HG02973 (cell line): ENCODE results near the gene ZNF593OS.

ENCODE experiments used
- ATAC-seq: cut with Tn5 transposase; IDR thresholded peaks from one replicate; pipeline ENCODE4 v1.9.1; 2021; ENCODE audit warnings: moderate library complexity; ENCODE audit not compliant: unreplicated experiment

Gene ZNF593OS

DNA sequence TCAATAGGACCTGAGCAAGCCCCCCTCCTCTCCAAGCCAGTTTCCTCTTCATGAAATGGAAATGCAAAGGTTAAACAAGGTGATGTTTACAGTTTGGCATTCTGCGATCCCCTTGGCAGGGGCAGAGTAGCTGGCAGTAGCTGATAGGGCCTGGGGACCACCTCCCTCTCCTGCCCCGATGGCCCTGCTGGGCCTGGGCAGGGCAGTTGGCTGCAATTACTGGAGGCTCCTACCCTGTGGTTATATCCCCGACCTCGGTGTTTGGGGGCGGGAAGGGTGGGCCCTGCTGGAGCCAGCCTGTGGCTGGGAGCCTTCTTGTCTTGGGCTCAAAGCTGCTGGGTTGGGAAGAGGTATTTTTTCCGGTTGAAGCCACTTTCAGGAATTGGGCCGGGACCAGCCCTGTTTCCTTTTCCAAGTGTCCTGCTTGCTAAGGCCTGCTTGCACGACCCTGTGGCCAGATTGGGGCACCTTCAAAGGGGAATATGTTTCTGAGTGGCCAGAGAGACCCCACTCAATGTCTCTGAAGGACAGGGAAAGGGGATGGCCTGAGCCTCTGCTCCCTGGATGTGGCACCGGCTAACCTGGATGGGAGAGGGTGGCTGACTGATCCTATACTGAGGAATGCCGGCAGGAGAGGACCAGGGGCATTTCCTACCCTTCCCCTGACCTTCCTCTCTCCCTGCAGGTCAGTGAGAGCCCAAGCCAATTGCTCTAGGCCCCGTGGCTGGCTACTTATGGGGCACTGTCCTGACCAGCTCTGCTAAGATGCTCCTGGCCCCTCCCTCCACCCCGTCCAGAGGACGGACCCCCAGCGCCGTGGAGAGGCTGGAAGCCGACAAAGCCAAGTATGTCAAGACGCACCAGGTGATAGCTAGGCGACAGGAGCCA is 10.9 kb downstream of the ZNF593OS start:
- ATAC-seq, result no peak

DNA sequence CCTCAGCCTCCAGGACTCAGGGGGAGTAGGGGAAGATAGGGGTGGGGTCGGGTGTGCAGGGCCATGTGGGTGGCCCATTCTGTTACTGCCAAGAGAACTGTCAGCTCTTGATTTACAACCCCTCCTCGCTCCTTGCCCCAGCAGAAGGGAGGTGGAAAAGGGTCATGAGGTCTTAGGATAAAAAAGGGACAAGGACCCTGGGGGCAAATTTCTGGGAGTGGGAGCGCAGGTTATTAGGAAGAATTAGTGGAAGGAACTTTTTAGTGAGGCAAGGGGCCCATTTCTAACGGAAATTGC is 11.9 kb downstream of the ZNF593OS start:
- no peak for ATAC-seq

DNA sequence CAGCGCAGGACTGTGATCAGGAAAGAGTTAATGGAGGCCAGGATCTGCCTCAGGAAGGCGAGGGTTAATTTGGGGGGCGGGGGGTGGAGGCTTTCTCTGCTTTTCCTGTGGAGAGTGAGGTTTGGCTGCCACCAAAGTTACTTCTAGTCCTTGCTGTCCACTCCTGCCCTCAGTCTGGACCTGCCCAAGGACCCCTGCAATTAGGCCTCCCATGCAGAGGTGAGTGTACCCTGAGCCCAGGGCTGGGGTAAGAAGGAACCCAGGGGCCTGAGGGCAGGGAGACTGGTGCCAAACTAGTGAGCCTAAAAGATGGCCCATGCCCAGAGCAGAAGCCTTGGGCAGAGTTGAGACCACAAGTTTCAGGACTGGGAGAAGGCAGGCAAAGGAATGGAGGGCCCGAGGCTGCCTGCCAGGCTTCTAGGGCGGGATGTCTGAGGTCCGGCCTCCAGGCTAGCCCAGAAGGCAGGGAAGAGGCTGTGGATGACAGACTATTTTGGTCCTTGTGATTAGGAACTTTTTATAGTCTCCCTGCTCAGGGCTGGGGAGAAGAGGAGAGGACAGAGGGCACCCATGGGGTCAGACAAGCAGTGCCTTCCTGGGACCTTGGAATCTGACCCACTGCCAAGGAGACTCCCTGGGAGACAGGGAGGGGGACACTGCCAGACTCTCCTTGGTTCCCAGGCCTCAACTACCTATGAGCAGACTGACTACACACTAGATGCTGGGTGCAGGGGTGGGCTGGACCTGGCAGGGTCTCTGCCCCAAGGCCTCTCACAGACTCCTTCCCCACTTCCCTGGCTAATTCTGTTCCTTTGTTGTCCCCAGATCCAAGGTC is 12.5 kb downstream of the ZNF593OS start, which contains the start of gene FAM110D:
Gene FAM110D, plus strand, starts transcription at position 172 of the 835 bp plus-strand sequence. CDS start 2,213 bp downstream, outside the sequence.
- no peak for ATAC-seq

DNA sequence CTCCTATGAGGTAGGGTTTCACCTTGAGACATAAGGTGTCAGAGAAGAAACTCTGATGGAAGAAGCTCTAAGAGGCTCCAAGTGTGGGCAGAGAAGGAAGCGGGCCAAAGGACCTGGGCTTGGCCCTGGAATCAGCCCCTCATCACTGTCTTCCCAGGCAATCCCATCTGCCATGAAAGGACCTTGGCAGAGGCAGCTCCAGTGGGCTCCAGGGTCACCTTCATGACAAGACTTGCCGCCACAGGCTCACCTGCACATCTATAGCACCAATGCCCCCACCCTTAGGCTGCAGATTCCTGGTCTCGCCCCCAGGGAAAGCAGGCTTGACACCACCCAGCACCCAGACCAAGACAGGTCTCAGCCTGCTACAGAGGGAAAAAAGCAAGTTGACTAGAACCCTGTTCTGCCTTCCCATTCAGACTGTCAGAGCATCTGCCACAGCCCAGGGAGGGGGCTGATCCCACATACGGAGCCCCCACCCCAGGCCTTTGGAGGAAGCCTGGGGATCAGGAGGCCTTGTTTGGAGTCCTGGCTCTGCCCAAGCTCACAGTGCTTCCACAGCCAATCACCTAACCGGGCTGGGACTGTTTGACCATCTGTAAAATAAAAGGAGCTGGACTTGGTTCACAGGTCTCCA is 13.2 kb downstream of the ZNF593OS start:
- no peak for ATAC-seq

DNA sequence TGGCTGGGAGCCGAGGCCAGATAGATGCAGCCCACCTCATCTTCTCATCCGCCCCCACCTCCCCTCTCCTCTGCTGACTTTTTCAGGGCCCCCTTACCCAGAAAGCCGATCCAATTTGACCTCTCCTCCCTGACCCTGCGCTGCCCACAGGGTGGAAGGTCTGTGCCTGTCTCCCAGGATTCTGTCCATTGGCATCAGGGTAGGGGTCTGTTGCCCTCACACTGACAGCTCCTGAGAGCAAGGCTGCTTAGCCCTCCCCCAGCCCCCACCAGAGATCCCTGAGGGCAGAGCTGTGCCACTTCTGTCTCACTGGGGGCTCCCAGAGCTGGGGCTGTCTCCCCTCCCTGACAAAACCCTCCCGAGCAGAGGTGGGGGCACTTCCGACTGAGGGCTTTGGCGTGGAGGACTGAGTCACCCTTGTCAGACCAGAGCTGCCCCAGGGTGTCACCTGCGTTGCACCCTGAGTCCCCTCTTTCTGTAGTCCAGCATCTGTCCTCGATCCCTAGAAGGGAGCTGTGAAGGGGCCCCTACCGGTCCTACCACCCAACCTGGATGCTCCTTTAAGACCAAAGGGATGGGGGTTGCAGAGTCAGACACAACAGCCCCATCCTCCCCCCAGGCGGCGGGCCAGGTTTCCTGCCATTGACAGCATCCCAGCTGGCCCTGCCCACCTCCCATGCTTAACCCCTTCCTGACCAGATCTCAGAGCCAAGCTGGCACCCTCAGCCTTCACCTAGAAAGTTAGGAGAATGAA is 15.2 kb downstream of the ZNF593OS start:
- no peak for ATAC-seq

DNA sequence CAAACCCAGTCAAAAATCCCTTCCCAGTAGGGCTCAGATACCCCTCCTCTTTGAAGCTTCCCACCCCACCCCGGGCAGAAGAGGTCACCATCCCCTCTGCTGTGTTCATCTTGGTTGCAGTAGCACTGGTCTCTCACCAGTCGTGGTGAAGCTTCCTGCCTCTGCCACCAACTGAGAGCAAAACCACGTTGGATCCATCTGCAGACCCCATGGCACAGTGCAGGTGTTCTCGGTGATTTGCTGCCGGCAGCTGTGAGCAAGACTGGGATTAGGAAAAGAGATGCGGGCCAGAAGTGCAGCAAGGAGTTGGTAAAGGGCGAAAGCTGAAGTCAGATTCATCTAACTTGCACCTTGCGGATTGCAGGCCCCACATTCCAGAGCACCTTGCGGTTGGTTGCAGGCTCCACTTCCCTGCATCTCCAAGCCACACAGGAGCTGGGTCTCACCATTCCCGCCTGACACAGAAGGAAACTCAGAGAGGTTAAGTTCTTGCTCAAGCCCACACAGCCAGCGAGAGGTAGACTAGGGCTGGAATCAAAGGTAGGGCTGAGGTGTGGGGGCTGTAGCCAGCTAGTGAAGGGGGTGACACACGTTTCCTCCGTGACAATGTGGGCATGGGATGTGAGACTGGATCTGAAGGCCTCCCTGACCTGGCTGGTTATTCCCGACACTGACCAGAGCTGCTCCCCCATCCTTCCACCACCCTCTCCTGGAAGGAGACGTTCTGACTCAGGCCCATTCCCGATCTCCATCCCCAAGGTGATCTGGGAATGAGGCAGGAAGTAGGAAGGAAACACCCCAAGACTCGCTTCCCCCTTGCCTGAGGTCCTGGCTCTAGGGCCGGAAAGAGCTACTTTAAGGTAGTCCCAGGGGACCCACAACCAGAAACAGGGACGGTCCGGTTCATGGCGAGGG is 16.0 kb downstream of the ZNF593OS start:
- ATAC-seq, result no peak

DNA sequence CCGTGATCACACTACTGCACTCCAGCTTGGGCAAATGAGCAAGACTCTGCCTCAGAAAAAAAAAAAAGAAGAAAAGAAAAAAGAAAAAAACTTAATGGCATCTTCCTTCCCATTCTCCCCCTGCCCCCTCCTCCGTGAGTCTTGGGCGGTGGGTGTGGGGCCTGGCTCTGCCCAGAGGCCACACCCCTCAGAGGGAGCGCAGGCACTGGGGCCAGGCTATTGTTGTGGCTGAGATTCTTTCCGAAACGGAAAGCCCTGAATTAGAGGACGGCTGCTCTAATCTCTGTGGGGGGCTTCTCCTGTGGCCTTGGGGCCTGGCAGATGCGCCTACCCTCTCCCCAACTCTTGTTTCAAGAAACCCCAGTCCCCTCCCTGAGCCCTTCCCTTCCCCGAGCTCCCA is 16.9 kb downstream of the ZNF593OS start:
- ATAC-seq, result no peak

DNA sequence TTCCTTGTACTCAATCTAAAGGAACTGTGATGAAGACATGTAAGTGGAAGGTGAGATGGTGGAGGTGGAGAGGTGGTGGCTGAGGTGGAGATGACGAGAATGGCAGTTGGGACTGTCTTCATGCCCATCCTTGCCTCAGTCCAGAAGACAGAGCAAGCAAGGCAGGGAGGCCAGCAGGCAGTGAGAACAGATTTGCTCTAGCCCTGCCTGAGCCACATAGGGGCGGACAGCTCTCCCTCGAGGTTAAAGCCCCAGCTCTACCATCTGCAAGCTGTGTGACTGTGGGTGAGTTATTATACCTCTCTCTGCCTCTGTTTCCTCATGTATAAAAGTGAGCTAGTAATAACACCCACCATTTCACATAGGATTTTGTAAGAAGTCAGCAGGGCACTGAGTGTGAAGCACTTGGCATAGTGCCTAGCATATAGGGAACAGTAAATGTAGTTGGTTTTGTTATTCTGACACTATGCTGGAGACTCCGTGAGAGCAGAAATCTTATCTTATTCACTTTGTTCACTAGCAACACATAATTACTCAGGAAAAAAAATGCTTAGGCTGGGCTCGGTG is 17.6 kb downstream of the ZNF593OS start:
- ATAC-seq, result no peak

DNA sequence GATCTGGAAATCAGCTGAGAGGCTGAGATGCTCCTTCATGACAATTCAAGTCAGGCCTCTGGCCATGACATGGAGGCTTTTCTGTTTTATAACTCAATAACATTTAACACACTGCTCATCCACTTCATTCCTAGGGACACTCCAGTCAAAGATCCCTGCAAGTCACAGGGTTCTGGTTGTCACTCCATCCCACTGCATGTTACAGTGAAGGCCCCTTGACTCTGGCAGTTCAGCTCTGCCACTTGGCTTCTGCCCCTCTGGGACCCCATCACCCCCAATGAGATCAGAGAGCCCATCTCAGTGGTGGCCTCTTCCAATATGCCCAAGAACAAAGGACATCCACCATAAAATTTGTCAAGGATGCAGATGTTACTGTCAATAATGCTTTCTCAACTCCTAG is 22.7 kb downstream of the ZNF593OS start:
- ATAC-seq, result no peak

DNA sequence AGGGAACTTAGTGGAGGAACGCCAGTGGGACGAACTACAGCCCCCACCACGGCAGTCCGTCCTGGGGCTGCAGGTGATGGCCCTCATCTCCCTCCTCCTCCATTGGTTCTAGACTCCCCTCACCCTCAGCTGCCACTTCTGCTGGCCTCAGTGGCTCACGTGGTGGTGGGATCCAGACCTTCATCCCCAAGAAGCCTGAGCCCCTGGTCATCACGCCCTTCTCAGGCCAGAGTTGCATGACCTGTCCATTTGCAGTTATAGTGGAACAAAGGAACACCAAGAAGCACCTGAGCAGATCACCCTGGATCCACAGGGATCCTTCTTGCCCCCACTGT is 25.7 kb downstream of the ZNF593OS start:
- no peak for ATAC-seq

DNA sequence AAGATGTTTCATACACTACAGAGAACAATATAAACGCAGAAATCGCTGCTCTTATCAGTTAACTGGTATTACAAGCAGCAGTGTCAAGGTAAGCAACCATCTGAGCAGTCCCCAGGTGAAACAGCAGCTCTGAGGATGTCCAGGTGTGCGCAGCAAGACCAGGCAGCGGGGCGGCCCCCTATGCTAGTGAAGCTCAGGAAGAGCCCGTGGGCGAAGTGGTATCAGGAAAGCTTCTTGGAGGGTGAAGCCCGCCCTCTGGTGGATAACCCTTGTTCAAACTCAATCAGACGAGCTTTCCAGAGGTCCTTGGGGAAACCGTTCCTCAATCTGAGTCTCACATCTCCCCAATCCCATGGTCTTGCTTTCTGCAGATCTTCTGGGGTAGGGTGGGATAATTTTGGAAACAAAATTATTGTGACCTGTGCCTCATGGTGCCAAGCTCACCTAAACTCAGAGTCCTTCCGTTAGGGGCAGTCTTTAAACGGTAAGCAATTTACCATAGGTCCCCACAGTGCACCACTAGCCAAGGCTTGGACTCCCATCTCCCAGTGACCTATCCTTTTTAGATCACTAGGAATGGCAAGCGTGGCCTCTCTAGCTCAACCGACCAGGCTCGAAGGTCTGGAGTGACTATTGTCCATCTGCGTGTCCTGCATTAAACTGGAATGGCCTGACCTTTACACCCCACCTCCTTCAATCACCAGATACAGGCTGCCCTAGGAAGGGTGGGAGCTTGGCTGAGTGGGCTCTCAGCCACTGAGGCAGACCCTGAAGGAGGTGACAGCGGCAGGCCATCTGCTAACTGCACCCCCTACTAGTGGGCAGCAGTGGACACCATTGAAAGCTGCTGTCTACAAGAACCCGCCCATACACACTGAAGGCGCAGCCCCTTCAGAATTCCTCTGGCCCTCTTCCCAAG is 26.3 kb downstream of the ZNF593OS start:
- peak; percentile 56 for ATAC-seq

DNA sequence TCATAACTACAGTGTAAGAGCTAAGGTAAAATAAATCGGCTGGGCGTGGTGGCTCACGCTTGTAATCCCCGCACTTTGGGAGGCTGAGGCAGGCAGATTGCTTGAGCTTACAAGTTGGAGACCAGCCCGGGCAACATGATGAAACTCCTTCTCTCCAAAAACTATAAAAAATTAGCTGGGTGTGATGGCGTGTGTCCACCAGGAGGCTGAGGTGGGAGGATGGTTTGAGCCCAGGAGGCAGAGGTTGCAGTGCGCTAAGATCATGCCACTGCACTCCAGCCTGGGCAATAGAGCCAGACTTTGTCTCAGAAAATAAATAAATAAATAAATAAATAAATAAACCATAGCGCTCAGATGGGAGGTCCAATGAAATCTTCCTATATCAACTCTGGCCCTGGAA is 29.5 kb downstream of the ZNF593OS start:
- ATAC-seq, result no peak

DNA sequence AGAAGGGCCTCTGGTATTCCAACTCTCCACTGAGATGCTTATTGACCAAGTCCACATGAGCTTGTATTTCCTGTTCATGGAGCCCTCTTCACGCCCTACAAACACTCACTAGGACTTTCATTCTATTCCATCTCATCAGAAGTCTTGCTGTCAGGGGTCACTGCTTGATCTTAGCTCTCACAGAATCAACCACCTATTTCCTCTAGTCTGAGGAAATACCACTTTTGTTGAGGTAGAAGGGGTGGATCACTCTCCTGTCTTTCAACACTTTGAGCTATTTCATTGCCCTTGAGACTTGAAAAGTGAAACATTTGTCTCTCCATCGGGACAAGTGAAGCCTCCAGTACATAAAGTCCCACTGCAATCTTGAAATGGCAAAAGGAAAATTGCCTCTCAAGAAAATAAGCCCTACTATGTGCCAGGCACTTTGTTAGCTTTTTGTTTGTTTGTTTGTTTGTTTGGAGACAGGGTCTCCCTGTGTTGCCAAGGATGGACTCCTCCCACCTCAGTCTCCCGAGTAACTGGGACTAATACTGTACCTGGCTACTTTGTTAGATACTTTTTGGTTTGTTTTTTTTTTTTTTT is 32.6 kb downstream of the ZNF593OS start:
- no peak for ATAC-seq

DNA sequence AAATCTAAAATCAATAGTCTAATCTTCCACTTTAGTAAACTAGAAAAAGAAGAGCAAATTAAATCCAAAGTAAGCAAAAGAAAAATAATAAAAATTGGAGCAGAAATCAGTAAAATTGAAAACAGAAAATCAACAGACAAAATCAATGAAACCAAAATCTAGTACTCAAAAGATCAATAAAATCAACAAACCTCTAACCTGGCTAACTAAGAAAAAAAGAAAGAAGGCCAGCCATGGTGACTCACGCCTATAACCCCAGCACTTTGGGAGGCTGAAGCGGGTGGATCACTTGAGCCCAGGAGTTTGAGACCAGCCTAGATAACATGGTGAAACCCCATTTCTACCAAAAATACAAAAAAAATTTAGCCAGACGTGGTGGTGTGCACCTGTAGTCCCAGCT is 37.2 kb downstream of the ZNF593OS start:
- no peak for ATAC-seq

DNA sequence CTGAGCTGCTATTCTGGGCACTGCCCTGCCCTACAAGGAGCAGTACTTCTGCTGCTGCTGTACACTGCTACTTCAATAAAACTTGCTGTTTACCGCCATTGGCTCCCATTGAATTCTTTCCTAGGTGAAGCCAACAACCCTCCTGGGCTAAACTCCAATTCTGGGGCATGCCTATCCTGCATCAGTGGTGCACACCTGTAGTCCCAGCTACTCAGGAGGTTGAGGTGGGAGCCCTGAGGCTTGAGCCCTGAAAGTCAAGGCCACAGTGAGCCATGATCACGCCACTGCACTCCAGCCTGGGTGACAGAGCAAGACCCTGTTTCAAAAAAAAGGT is 38.8 kb downstream of the ZNF593OS start:
- ATAC-seq, result no peak

DNA sequence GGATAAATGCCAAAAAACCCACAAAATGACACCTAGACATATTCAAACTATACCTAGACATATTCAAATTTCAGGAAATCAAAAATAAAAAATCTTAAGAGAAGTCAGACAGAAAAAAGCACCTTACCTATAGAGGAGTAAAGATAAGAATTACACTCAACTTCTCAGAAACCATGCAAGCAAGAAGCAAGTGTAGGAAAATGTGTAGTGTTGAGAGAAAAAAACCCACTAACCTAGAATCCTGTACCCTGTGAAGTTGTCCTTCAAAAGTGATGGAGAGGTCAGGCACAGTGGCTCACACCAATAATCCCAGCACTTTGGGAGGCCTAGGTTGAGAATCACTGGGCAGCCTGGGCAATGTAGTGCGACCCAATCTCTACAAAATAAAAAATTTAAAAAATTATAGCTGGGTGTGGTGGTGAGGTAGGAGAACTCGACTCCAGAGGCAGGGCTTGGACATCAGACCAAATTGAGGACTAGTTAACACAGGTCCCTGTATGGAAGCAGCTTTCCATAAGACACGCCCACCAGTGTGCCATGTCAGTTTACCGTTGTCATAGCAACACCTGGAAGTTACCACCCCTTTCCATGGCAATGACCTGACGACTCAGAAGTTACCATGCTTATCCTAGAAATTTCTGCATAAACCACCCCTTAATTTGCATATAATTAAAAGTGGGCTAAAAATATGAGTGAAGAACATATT is 39.4 kb downstream of the ZNF593OS start:
- no peak for ATAC-seq

DNA sequence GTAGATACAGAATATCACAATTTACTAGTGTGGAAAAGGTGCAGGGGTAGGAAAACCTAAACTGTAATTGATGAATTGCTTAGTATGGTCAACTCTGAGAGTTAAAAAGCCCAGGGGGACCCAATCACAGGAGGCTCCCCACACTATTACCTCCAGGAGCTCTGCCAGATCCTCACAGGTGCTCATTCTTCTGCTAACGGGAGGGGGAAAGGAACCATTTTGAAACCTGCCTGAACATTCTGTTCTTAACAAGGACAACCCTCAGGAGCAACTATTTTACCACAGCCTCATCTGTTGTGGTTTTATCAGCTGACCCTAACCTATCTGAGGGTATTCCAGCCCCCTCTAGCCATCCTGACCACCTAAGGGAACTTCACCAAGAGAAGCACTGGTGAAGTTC is 40.9 kb downstream of the ZNF593OS start:
- no peak for ATAC-seq

DNA sequence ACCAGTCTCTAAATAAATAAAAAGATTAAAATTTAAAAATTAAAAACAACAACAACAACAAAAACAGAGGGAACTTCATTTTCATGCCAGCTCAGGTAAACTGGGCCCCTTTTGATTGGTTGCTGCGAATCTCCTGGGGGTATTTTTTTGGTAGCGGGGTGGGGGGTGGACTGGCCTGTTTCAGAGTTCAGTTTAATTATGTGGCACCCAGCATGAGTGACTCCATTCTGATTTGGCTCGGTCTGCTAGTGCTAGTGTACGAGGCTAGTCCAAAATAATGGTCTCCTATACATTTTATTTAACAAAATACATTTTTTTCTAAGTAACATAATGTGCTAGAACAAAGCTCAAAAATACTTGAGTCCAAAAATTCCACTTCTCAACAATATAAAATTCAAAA is 41.9 kb downstream of the ZNF593OS start:
- no peak for ATAC-seq
